Measurements from ENCODE around the gene SQSTM1. TPM values are rescaled to one million over a fixed set of nuclear protein-coding genes. Genes with fewer than 3 reads are reported as not detected.

The SQSTM1 gene
- total and polyA plus RNA-seq, 2 donors (not counting 1 experiment from before 2014, with no cell fraction given): 72.2 to 400 TPM

GRCh38 chr5:179858586-179859427 lies 38.1 kb downstream of the SQSTM1 start, which contains the start of gene MRNIP:
MRNIP (minus strand) TSS chr5:179858817; CDS start chr5:179858796, 21 bp downstream.
- Histone ChIP-seq H3K79me2 (ENCODE audit: control insufficient read depth, insufficient read depth, low read length) (peaks cover 34% of the 10 kb centered on the region), H3K9me3 (ENCODE audit: control extremely low read depth in 1 of 3, control insufficient read depth in 2 of 3, insufficient read depth in 1 of 3, low read length in 2 of 3) (peaks cover 0 to 5% (median 0%) of the 10 kb centered on the region in 3 donors), H2AFZ (ENCODE audit: insufficient read depth, low read depth, low read length, poor library complexity, severe bottlenecking) (peak within 1 kb of the TSS; percentile 97), H3K4me2 (replicated peaks; ENCODE audit: low read depth, low read length, poor library complexity, severe bottlenecking) (peak within 1 kb of the TSS; percentile 94), H3K4me3 (ENCODE audit: control extremely low read depth in 1 of 5, extremely low read depth in 1 of 5, insufficient read depth in 1 of 5, low read depth in 2 of 5, low read length in 4 of 5) (peak within 1 kb of the TSS; percentile 71 to 95 (median 90)), H3K36me3 (replicated peaks in 1 of 2; ENCODE audit: control extremely low read depth in 1 of 2, control insufficient read depth in 1 of 2, extremely low read depth in 1 of 2, insufficient read depth in 2 of 2, low read length in 1 of 2) (peaks cover 0 to 16% of the 10 kb centered on the region in 2 experiments), H4K20me1 (ENCODE audit: control insufficient read depth, insufficient read depth, low read length, poor library complexity, severe bottlenecking) (peaks cover 15% of the 10 kb centered on the region), H3K9ac (ENCODE audit: low read length) (peak within 1 kb of the TSS; percentile 97), H3K27ac (ENCODE audit: low read length in 2 of 2) (peak within 1 kb of the TSS; percentile 63 to 80), H3K27me3 (replicated peaks in 1 of 4; ENCODE audit: control extremely low read depth in 1 of 4, control insufficient read depth in 3 of 4, insufficient read depth in 4 of 4, low read length in 3 of 4) (no peaks in the 10 kb centered on the region), H3K4me1 (ENCODE audit: control insufficient read depth in 2 of 2, insufficient read depth in 2 of 2, low read length in 2 of 2) (peaks cover 5 to 15% of the 10 kb centered on the region in 2 donors)
- H3K4me3 Mint-ChIP-seq: peak within 1 kb of the TSS; percentile 89
- peaks cover 31% of the 10 kb centered on the region for H3K4me1 Mint-ChIP-seq
- no peaks in the 10 kb centered on the region for H3K9me3 Mint-ChIP-seq (ENCODE audit: insufficient read depth)
- peak within 1 kb of the TSS; percentile 97 for H3K27ac Mint-ChIP-seq
- intact Hi-C loops (cut with micrococcal nuclease): loop anchor here (1.0 to 2.0 kb wide), 9 partner anchors 38 to 434 kb away; partner anchors contain the start of genes MAML1, MAPK9 and RNF130
- CTCF ChIA-PET: interaction anchor here (0.8 to 1.4 kb wide), 5 partner anchors 36 to 116 kb away, joined by 3 to 5 read pairs (median 3); no protein-coding TSS in a partner anchor
- under 1% methylated on average over 81 of the region's 90 CpGs for WGBS (ENCODE audit: insufficient coverage)
- no peaks in the 10 kb centered on the region for H3K27me3 Mint-ChIP-seq
- no peak for TF ChIP-seq EZH2 (IDR thresholded peaks at IDR 0.05; ENCODE audit: borderline replicate concordance, insufficient read depth, low read depth, low read length, poor library complexity, severe bottlenecking)
- TF ChIP-seq CTCF (IDR thresholded peaks at IDR 0.05): no peak
- DNase-seq: peak; percentile 93
- ATAC-seq (ENCODE audit: low read depth): peak; percentile 94
- POLR2A ChIA-PET: interaction anchor here (0.6 to 1.4 kb wide), 6 partner anchors 19 to 92 kb away, joined by 3 to 7 read pairs (median 4); partner anchors contain the start of gene SQSTM1

All from B cell (primary cell).